22Rv1 (cell line): ENCODE results near the gene COL6A2.

ENCODE experiments used
- H3K27ac ChIP-seq: fragments of 450-650 bp; 2 replicates; pipeline ENCODE4 v1.5.1; 2017
- CTCF ChIP-seq: fragments of 450-650 bp; IDR thresholded peaks from 2 replicates; pipeline ENCODE4 v1.5.1; 2017; ENCODE audit warnings: mild to moderate bottlenecking
- ZFX ChIP-seq: fragments of 450-650 bp; IDR thresholded peaks from 2 replicates; pipeline ENCODE4 v1.6.1; 2017; ENCODE audit warnings: antibody characterized with exemption, borderline replicate concordance

COL6A2 gene

GRCh38 chr21:46097336-46098293, at the start of gene COL6A2:
Gene COL6A2, plus strand, starts transcription at chr21:46098112.
- TF ChIP-seq CTCF (peak; percentile 23; the same call in 1 of the 2 replicates), ZFX (no peak)
- H3K27ac ChIP-seq = no peak within 1 kb of the TSS

GRCh38 chr21:46048926-46049889, 48.7 kb upstream of the COL6A2 start:
- no peak for TF ChIP-seq CTCF
- no peak for TF ChIP-seq ZFX
- no peak overlapping the region for H3K27ac ChIP-seq

- TF ChIP-seq CTCF (no peak), ZFX (no peak)
- H3K27ac ChIP-seq = no peak overlapping the region
Observed at GRCh38 chr21:46049890-46050667, 47.8 kb upstream of the COL6A2 start.

GRCh38 chr21:46050668-46051378, 47.1 kb upstream of the COL6A2 start:
- H3K27ac ChIP-seq = no peak overlapping the region
- no peak for TF ChIP-seq ZFX

GRCh38 chr21:46051379-46051770, 46.5 kb upstream of the COL6A2 start:
- TF ChIP-seq CTCF (no peak), ZFX (no peak)
- H3K27ac ChIP-seq = no peak overlapping the region

GRCh38 chr21:46051821-46052675, 45.9 kb upstream of the COL6A2 start:
- TF ChIP-seq ZFX = no peak
- no peak for TF ChIP-seq CTCF

More at GRCh38 chr21:46051821-46052675, 45.9 kb upstream of the COL6A2 start:
- no peak overlapping the region for H3K27ac ChIP-seq
